SK-N-SH (cell line): ENCODE data around the gene DENND2D. TPM values are rescaled to one million over a fixed set of nuclear protein-coding genes. Genes with fewer than 3 reads are reported as not detected.

ENCODE experiments used
- CTCF ChIA-PET: fragments of 300-600, 350-600 bp; formaldehyde crosslinking; extraction: SDS; loops from one replicate; lab custom pipeline; 2021; lab: Yijun Ruan, JAX
- POLR2A ChIA-PET: fragments of 350-600 bp; sonication (Branson Sonifier 250); formaldehyde crosslinking; extraction: SDS; loops from one replicate; lab custom pipeline; 2020; ENCODE audit warnings: antibody characterized with exemption, inconsistent platforms; lab: Yijun Ruan, JAX
- DNase-seq: peaks from one replicate; pipeline ENCODE4 v3.0.0; 2012
- H2AFZ ChIP-seq: fragments of 200-600 bp; sonication (generic); 2 replicates; pipeline ENCODE4 v1.8.1; 2016; ENCODE audit warnings: antibody characterized with exemption, mild to moderate bottlenecking, low read depth
- H3F3A ChIP-seq: fragments of 200-600 bp; sonication (generic); replicated peaks from 2 replicates; pipeline ENCODE3; 2016; ENCODE audit warnings: antibody characterized with exemption, mild to moderate bottlenecking; ENCODE audit not compliant: insufficient read depth
- H3K27ac ChIP-seq, 2 experiments: fragments of 200-500 bp in 1 of 2; fragments of 200-600 bp in 1 of 2; sonication (Bioruptor generic) in 1 of 2; sonication (generic), shearing (Covaris generic) in 1 of 2; 2 replicates each; pipeline versions ENCODE4 v1.5.1 to v1.6.1; 2014 to 2016; ENCODE audit warnings: low read depth in 2 of 2, inconsistent platforms in 1 of 2, low read length in 1 of 2, mild to moderate bottlenecking in 1 of 2, mixed read lengths in 1 of 2
- H3K27me3 ChIP-seq: fragments of 200-600 bp; sonication (generic), shearing (Covaris generic); 2 replicates; pipeline ENCODE4 v1.6.1; 2016; ENCODE audit warnings: mixed run types; ENCODE audit not compliant: insufficient read depth
- H3K36me3 ChIP-seq, 2 experiments: fragments of 200-500 bp in 1 of 2; fragments of 200-600 bp in 1 of 2; sonication (Bioruptor generic) in 1 of 2; sonication (generic) in 1 of 2; replicated peaks in 1 of 2; 2 replicates each; pipeline versions ENCODE3 to v1.5.1; 2014 to 2016; ENCODE audit warnings: low read length in 1 of 2, mild to moderate bottlenecking in 1 of 2; ENCODE audit not compliant: insufficient read depth in 2 of 2, control insufficient read depth in 1 of 2
- H3K4me1 ChIP-seq, 2 experiments: fragments of 200-500 bp in 1 of 2; fragments of 200-600 bp in 1 of 2; sonication (Bioruptor generic) in 1 of 2; sonication (generic), shearing (Covaris generic) in 1 of 2; 2 replicates each; pipeline versions ENCODE4 v1.5.1 to v1.6.1; 2014 to 2016; ENCODE audit warnings: low read depth in 1 of 2, low read length in 1 of 2, mixed run types in 1 of 2; ENCODE audit not compliant: insufficient read depth in 2 of 2, control insufficient read depth in 1 of 2
- H3K4me2 ChIP-seq: fragments of 200-600 bp; sonication (generic), shearing (Covaris generic); 2 replicates; pipeline ENCODE4 v1.6.1; 2017; ENCODE audit warnings: mixed run types
- H3K4me3 ChIP-seq, 2 experiments: fragments of 200-500 bp in 1 of 2; fragments of 200-600 bp in 1 of 2; sonication (Bioruptor generic) in 1 of 2; sonication (generic), shearing (Covaris generic) in 1 of 2; 2 replicates each; pipeline versions ENCODE4 v1.5.1 to v1.8.1; 2014 to 2016; ENCODE audit warnings: low read depth in 2 of 2, inconsistent platforms in 1 of 2, low read length in 1 of 2, mild to moderate bottlenecking in 1 of 2, mixed read lengths in 1 of 2, moderate library complexity in 1 of 2
- H3K79me2 ChIP-seq: fragments of 200-600 bp; sonication (generic); 2 replicates; pipeline ENCODE4 v1.8.1; 2017; ENCODE audit warnings: mild to moderate bottlenecking; ENCODE audit not compliant: insufficient read depth
- H3K9ac ChIP-seq: fragments of 200-600 bp; sonication (generic); 2 replicates; pipeline ENCODE4 v1.6.1; 2017; ENCODE audit warnings: mixed run types
- H3K9me2 ChIP-seq: fragments of 200-600 bp; sonication (generic); 2 replicates; pipeline ENCODE4 v1.6.1; 2017; ENCODE audit warnings: mixed run types
- H3K9me3 ChIP-seq: fragments of 200-600 bp; sonication (generic); 2 replicates; pipeline ENCODE4 v1.6.1; 2017; ENCODE audit warnings: mixed run types, mild to moderate bottlenecking, moderate library complexity
- H4K20me1 ChIP-seq: fragments of 200-600 bp; sonication (generic); 2 replicates; pipeline ENCODE4 v1.6.1; 2017; ENCODE audit warnings: mild to moderate bottlenecking, mixed run types; ENCODE audit not compliant: insufficient read depth
- CHD2 ChIP-seq: fragments of 150-350 bp; IDR thresholded peaks from 2 replicates; pipeline ENCODE4 v1.6.1; 2018; ENCODE audit warnings: low read length; ENCODE audit not compliant: partially characterized antibody
- EP300 ChIP-seq, 2 experiments: IDR thresholded peaks; 2 replicates each; pipeline versions ENCODE4 v1.4.0 to v1.6.1; 2012; ENCODE audit warnings: borderline replicate concordance in 1 of 2, low read depth in 1 of 2, low read length in 1 of 2
- EZH2phosphoT487 ChIP-seq: fragments of 200-600 bp; sonication (generic); IDR thresholded peaks from 2 replicates; pipeline ENCODE4 v1.6.1; 2017; ENCODE audit warnings: low read depth, mixed run types, mild to moderate bottlenecking, antibody characterized with exemption, moderate library complexity, borderline replicate concordance
- FOSL2 ChIP-seq: IDR thresholded peaks from 2 replicates; pipeline ENCODE4 v1.4.0; 2012; ENCODE audit warnings: low read depth, mild to moderate bottlenecking, moderate library complexity, borderline replicate concordance
- FOXJ3 ChIP-seq: sonication (generic); formaldehyde crosslinking; IDR thresholded peaks from 2 replicates; pipeline ENCODE4 v1.5.1; 2020; ENCODE audit warnings: mild to moderate bottlenecking, missing genetic modification reagents
- GABPA ChIP-seq: IDR thresholded peaks from 2 replicates; pipeline ENCODE4 v1.4.0; 2012; ENCODE audit warnings: low read depth, mild to moderate bottlenecking
- IRF3 ChIP-seq: fragments of 150-350 bp; IDR thresholded peaks from 2 replicates; pipeline ENCODE4 v1.6.1; 2016; ENCODE audit warnings: mild to moderate bottlenecking, low read depth, low read length
- MAX ChIP-seq: IDR thresholded peaks from 2 replicates; pipeline ENCODE4 v1.4.0; 2012; ENCODE audit warnings: low read depth
- MEF2A ChIP-seq: IDR thresholded peaks from 2 replicates; pipeline ENCODE4 v1.4.0; 2012; ENCODE audit warnings: low read depth, borderline replicate concordance
- MXI1 ChIP-seq: IDR thresholded peaks from 2 replicates; pipeline ENCODE4 v1.6.1; 2012; ENCODE audit warnings: mild to moderate bottlenecking, low read depth, low read length, improper control_type of control experiment
- NRF1 ChIP-seq: IDR thresholded peaks from 2 replicates; pipeline ENCODE4 v1.6.1; 2012; ENCODE audit warnings: low read depth, mild to moderate bottlenecking, low read length
- PBX3 ChIP-seq: IDR thresholded peaks from 2 replicates; pipeline ENCODE4; 2012
- POLR2AphosphoS5 ChIP-seq: IDR thresholded peaks from 2 replicates; pipeline ENCODE4 v1.6.1; 2012; ENCODE audit warnings: low read depth, low read length
- RFX5 ChIP-seq: IDR thresholded peaks from 2 replicates; pipeline ENCODE4 v1.6.1; 2012; ENCODE audit warnings: mild to moderate bottlenecking, improper control_type of control experiment, low read length
- SIN3A ChIP-seq: IDR thresholded peaks from 2 replicates; pipeline ENCODE4 v1.6.1; 2012; ENCODE audit warnings: low read depth, mild to moderate bottlenecking, low read length, moderate library complexity, borderline replicate concordance
- TCF12 ChIP-seq: IDR thresholded peaks from 2 replicates; pipeline ENCODE4 v1.4.0; 2012
- USF1 ChIP-seq: IDR thresholded peaks from 2 replicates; pipeline ENCODE4 v1.4.0; 2012; ENCODE audit warnings: low read depth, borderline replicate concordance
- USF2 ChIP-seq: fragments of 150-350 bp; IDR thresholded peaks from 2 replicates; pipeline ENCODE4 v1.6.1; 2017; ENCODE audit warnings: antibody characterized with exemption, low read length, low read depth, borderline replicate concordance
- ZBTB33 ChIP-seq: IDR thresholded peaks from 2 replicates; pipeline ENCODE4 v1.4.0; 2012; ENCODE audit warnings: low read depth, borderline replicate concordance
- WGBS: methylation state at CpG from one replicate; pipeline ENCODE4 v1.1.6; 2017; ENCODE audit warnings: low lambda C conversion rate; 5-methylcytosine and 5-hydroxymethylcytosine counted together
- polyA plus RNA-seq, 3 experiments: library from polyadenylated mRNA; depleted of rRNA; stranded (reverse); fragments of >200 nt; gene quantifications; 2 replicates each; pipeline ENCODE4 v1.2.3, GENCODE V29; 2012

The DENND2D gene
- polyA plus RNA-seq, 1 of the 3 experiments (the other 2 are of a cell fraction) = 1.3 TPM

GRCh38 chr1:111145963-111146768 is 54.3 kb downstream of the DENND2D start:
- Histone ChIP-seq H4K20me1 (peaks cover 5% of the 10 kb centered on the region; the same call in 1 of the 2 replicates), H3K9me2 (no peaks in the 10 kb centered on the region), H2AFZ (no peak overlapping the region), H3K79me2 (peaks cover 92% of the 10 kb centered on the region), H3K36me3 (peaks cover 34 to 38% of the 10 kb centered on the region in 2 experiments), H3K27ac (no peak overlapping the region), H3K27me3 (no peaks in the 10 kb centered on the region), H3K9ac (no peak overlapping the region), H3K9me3 (no peaks in the 10 kb centered on the region), H3K4me3 (no peak overlapping the region), H3K4me1 (peaks cover under 1 to 24% of the 10 kb centered on the region in 2 experiments; a peak in 3 of 4 replicates), H3K4me2 (no peak overlapping the region; the same call in 1 of the 2 replicates), H3F3A (no peaks in the 10 kb centered on the region)
- POLR2A ChIA-PET = no interaction called here
- TF ChIP-seq IRF3 = no peak
- no peak for TF ChIP-seq FOXJ3 (CRISPR knock-in tag)
- no peak for TF ChIP-seq GABPA
- TF ChIP-seq TCF12 = no peak
- TF ChIP-seq CHD2 = no peak
- TF ChIP-seq POLR2AphosphoS5 = no peak
- TF ChIP-seq MEF2A = no peak
- TF ChIP-seq USF2 = no peak
- no peak for TF ChIP-seq MAX
- no peak for TF ChIP-seq SIN3A
- TF ChIP-seq NRF1 = no peak
- no peak for DNase-seq
- CTCF ChIA-PET = interaction anchor here (0.6 kb wide), 1 partner anchor 42 kb away, joined by 4 read pairs; no protein-coding TSS in a partner anchor

GRCh38 chr1:111145542-111145941 is 54.9 kb downstream of the DENND2D start:
- peaks cover 5% of the 10 kb centered on the region; the same call in 1 of the 2 replicates for H4K20me1 ChIP-seq
- 92% methylated on average over 2 of the region's 2 CpGs for WGBS
- TF ChIP-seq ZBTB33 = no peak
- no peak for TF ChIP-seq RFX5
- no peak for TF ChIP-seq MXI1
- no peak for TF ChIP-seq PBX3
- TF ChIP-seq USF1 = no peak
- no peak for TF ChIP-seq CHD2
- no peak for TF ChIP-seq EP300 (IDR thresholded peaks at IDR 0.05; ENCODE audit: borderline replicate concordance in 1 of 2, low read depth in 1 of 2, low read length in 1 of 2)
- TF ChIP-seq MAX = no peak
- TF ChIP-seq POLR2AphosphoS5 = no peak
- no peak for TF ChIP-seq FOSL2
- TF ChIP-seq EZH2phosphoT487 = no peak
- no peak for TF ChIP-seq MEF2A

More at GRCh38 chr1:111145542-111145941, 54.9 kb downstream of the DENND2D start:
- H3K4me3 ChIP-seq = no peak overlapping the region
- no peak overlapping the region for H3K4me2 ChIP-seq
- H3K4me1 ChIP-seq = peaks cover 5 to 25% of the 10 kb centered on the region in 2 experiments; a peak in 3 of 4 replicates
- peaks cover 31 to 34% of the 10 kb centered on the region in 2 experiments for H3K36me3 ChIP-seq
- POLR2A ChIA-PET = no interaction called here
- H3K27me3 ChIP-seq = no peaks in the 10 kb centered on the region
- no peaks in the 10 kb centered on the region for H3K9me3 ChIP-seq
- H3K9me2 ChIP-seq = no peaks in the 10 kb centered on the region
- CTCF ChIA-PET = interaction anchor here (0.6 kb wide), 1 partner anchor 42 kb away, joined by 4 read pairs; no protein-coding TSS in a partner anchor
- no peak overlapping the region for H3K27ac ChIP-seq
- DNase-seq = no peak
- H2AFZ ChIP-seq = no peak overlapping the region
- H3F3A ChIP-seq = no peaks in the 10 kb centered on the region
- no peak overlapping the region for H3K9ac ChIP-seq
- peaks cover 93% of the 10 kb centered on the region for H3K79me2 ChIP-seq
